ENCODE measurements around the gene MOCOS. TPM values are rescaled to one million over a fixed set of nuclear protein-coding genes. Genes with fewer than 3 reads are reported as not detected.

MOCOS gene
- total RNA-seq, 1 donor from 2014 or later: 5.0 TPM

GRCh38 chr18:36314098-36314497, 126.8 kb downstream of the MOCOS start:
- TF ChIP-seq, protein P1, sequence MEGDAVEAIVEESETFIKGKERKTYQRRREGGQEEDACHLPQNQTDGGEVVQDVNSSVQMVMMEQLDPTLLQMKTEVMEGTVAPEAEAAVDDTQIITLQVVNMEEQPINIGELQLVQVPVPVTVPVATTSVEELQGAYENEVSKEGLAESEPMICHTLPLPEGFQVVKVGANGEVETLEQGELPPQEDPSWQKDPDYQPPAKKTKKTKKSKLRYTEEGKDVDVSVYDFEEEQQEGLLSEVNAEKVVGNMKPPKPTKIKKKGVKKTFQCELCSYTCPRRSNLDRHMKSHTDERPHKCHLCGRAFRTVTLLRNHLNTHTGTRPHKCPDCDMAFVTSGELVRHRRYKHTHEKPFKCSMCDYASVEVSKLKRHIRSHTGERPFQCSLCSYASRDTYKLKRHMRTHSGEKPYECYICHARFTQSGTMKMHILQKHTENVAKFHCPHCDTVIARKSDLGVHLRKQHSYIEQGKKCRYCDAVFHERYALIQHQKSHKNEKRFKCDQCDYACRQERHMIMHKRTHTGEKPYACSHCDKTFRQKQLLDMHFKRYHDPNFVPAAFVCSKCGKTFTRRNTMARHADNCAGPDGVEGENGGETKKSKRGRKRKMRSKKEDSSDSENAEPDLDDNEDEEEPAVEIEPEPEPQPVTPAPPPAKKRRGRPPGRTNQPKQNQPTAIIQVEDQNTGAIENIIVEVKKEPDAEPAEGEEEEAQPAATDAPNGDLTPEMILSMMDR (IDR thresholded peaks at IDR 0.05): no peak
- no peak overlapping the region for H3K4me3 ChIP-seq
- peaks cover 3% of the 10 kb centered on the region for H3K9me3 ChIP-seq
- no peaks in the 10 kb centered on the region for H3K36me3 ChIP-seq
- H3K4me1 ChIP-seq: no peaks in the 10 kb centered on the region
- H3K27ac ChIP-seq: no peak overlapping the region
- ATAC-seq: no peak
- H3K27me3 ChIP-seq: no peaks in the 10 kb centered on the region
- DNase-seq: no peak
- intact Hi-C loops (cut with DNase I): no loop called here

GRCh38 chr18:36314754-36315153, 127.5 kb downstream of the MOCOS start:
- Histone ChIP-seq H3K9me3 (peaks cover 6% of the 10 kb centered on the region), H3K27me3 (no peaks in the 10 kb centered on the region), H3K36me3 (no peaks in the 10 kb centered on the region), H3K4me3 (no peak overlapping the region), H3K4me1 (no peaks in the 10 kb centered on the region), H3K27ac (no peak overlapping the region)
- ATAC-seq (no peak), DNase-seq (no peak)
- intact Hi-C loops (cut with DNase I): no loop called here
- TF ChIP-seq, protein P1 (IDR thresholded peaks at IDR 0.05): no peak

- Histone ChIP-seq H3K4me1 (no peaks in the 10 kb centered on the region), H3K9me3 (peaks cover 6% of the 10 kb centered on the region)
- intact Hi-C loops (cut with DNase I): no loop called here
Measured at GRCh38 chr18:36315736-36316135, 128.4 kb downstream of the MOCOS start.

GRCh38 chr18:36316246-36316645, 128.9 kb downstream of the MOCOS start:
- intact Hi-C loops (cut with DNase I): no loop called here
- H3K27ac ChIP-seq: no peak overlapping the region
- ATAC-seq (no peak), DNase-seq (no peak)
- peaks cover 6% of the 10 kb centered on the region for H3K9me3 ChIP-seq
- H3K36me3 ChIP-seq: no peaks in the 10 kb centered on the region
- no peaks in the 10 kb centered on the region for H3K4me1 ChIP-seq
- TF ChIP-seq, protein P1 (IDR thresholded peaks at IDR 0.05): no peak
- H3K4me3 ChIP-seq: no peak overlapping the region
- H3K27me3 ChIP-seq: no peaks in the 10 kb centered on the region

More at GRCh38 chr18:36315736-36316135, 128.4 kb downstream of the MOCOS start:
- Histone ChIP-seq H3K36me3 (no peaks in the 10 kb centered on the region), H3K27me3 (no peaks in the 10 kb centered on the region), H3K27ac (no peak overlapping the region), H3K4me3 (no peak overlapping the region)
- TF ChIP-seq, protein P1 (IDR thresholded peaks at IDR 0.05): no peak
- no peak for ATAC-seq
- no peak for DNase-seq

Other genes starting within 250 kb of the MOCOS start
- gene RPRD1A, start 119.9 kb upstream of the MOCOS start, total RNA-seq: 45.4 TPM
- 24.3 TPM for gene SLC39A6, start 58.2 kb upstream of the MOCOS start, total RNA-seq
- gene ELP2, start 57.6 kb upstream of the MOCOS start, total RNA-seq: 69.0 TPM
- 1.9 TPM for gene FHOD3, start 110.2 kb downstream of the MOCOS start, total RNA-seq

Measured in upper lobe of right lung (tissue), 1 donor.